HUES48 (cell line): Measurements from ENCODE around the gene DEFB128.
"Not testable (repeated sequence)": the region's sequence is repeated elsewhere in the genome, so short reads cannot be mapped to it uniquely, and the experiment has no call there.

Experiments
- H3K27ac ChIP-seq: one replicate; pipeline ENCODE4 v1.7.0; 2013; ENCODE audit warnings: low read depth, low read length, inconsistent platforms
- H3K27me3 ChIP-seq: 2 replicates; pipeline ENCODE4 v1.6.1; 2013; ENCODE audit warnings: mild to moderate bottlenecking, low read length; ENCODE audit not compliant: control insufficient read depth, insufficient read depth
- H3K36me3 ChIP-seq: 2 replicates; pipeline ENCODE4 v1.6.1; 2013; ENCODE audit warnings: low read length; ENCODE audit not compliant: control insufficient read depth, insufficient read depth
- H3K4me1 ChIP-seq: 2 replicates; pipeline ENCODE4 v1.6.1; 2013; ENCODE audit warnings: mild to moderate bottlenecking, low read length; ENCODE audit not compliant: control insufficient read depth, insufficient read depth
- H3K4me3 ChIP-seq: 2 replicates; pipeline ENCODE4 v1.5.1; 2013; ENCODE audit warnings: mild to moderate bottlenecking, low read depth, low read length
- H3K9ac ChIP-seq: 2 replicates; pipeline ENCODE4 v1.6.1; 2013; ENCODE audit warnings: mild to moderate bottlenecking, low read depth, low read length, moderate library complexity
- H3K9me3 ChIP-seq: 2 replicates; pipeline ENCODE4 v1.6.1; 2013; ENCODE audit warnings: low read length; ENCODE audit not compliant: control insufficient read depth, insufficient read depth

Gene DEFB128

GRCh38 chr20:189611-190010 lies at the start of gene DEFB128:
Gene DEFB128 (minus strand): TSS chr20:189711. CDS start chr20:189623, 88 bp downstream.
- Histone ChIP-seq H3K9ac (no peak within 1 kb of the TSS), H3K27me3 (no peaks in the 10 kb centered on the region), H3K27ac (no peak within 1 kb of the TSS), H3K4me1 (no peaks in the 10 kb centered on the region), H3K9me3 (peaks cover 76% of the 10 kb centered on the region), H3K36me3 (no peaks in the 10 kb centered on the region), H3K4me3 (no peak within 1 kb of the TSS)

- no peak overlapping the region for H3K27ac ChIP-seq
- H3K36me3 ChIP-seq, result no peaks in the 10 kb centered on the region
- no peaks in the 10 kb centered on the region for H3K4me1 ChIP-seq
- no peaks in the 10 kb centered on the region for H3K9me3 ChIP-seq
- no peak overlapping the region for H3K9ac ChIP-seq
- no peak overlapping the region for H3K4me3 ChIP-seq
- peaks cover 39% of the 10 kb centered on the region for H3K27me3 ChIP-seq
Observed at GRCh38 chr20:237929-238328, 48.4 kb upstream of the DEFB128 start.

GRCh38 chr20:237489-237888 lies 48.0 kb upstream of the DEFB128 start:
- no peak overlapping the region for H3K9ac ChIP-seq
- H3K27me3 ChIP-seq, result peaks cover 34% of the 10 kb centered on the region
- no peak overlapping the region for H3K27ac ChIP-seq
- no peaks in the 10 kb centered on the region for H3K9me3 ChIP-seq
- H3K4me1 ChIP-seq, result no peaks in the 10 kb centered on the region
- H3K4me3 ChIP-seq, result no peak overlapping the region
- no peaks in the 10 kb centered on the region for H3K36me3 ChIP-seq

GRCh38 chr20:235891-236290 lies 46.4 kb upstream of the DEFB128 start:
- H3K4me1 ChIP-seq, result no peaks in the 10 kb centered on the region
- H3K27me3 ChIP-seq, result peaks cover 21% of the 10 kb centered on the region; the same call in 1 of the 2 replicates
- H3K9ac ChIP-seq, result no peak overlapping the region
- no peak overlapping the region for H3K4me3 ChIP-seq
- peaks cover 3% of the 10 kb centered on the region; the same call in 1 of the 2 replicates for H3K9me3 ChIP-seq
- H3K36me3 ChIP-seq, result no peaks in the 10 kb centered on the region
- H3K27ac ChIP-seq, result no peak overlapping the region

- Histone ChIP-seq H3K4me1 (no peaks in the 10 kb centered on the region), H3K27ac (no peak overlapping the region), H3K9ac (no peak overlapping the region), H3K4me3 (no peak overlapping the region), H3K27me3 (peaks cover 8% of the 10 kb centered on the region; the same call in 1 of the 2 replicates), H3K36me3 (no peaks in the 10 kb centered on the region), H3K9me3 (peaks cover 5% of the 10 kb centered on the region)
Observed at GRCh38 chr20:227439-228105, 38.1 kb upstream of the DEFB128 start.

GRCh38 chr20:226958-227357 lies 37.4 kb upstream of the DEFB128 start, which contains the start of gene DEFB129:
Gene DEFB129 (plus strand): TSS chr20:227258. CDS start chr20:227289, 31 bp downstream.
- H3K27ac ChIP-seq, result no peak within 1 kb of the TSS
- H3K9ac ChIP-seq, result no peak within 1 kb of the TSS

GRCh38 chr20:225879-226278 lies 36.4 kb upstream of the DEFB128 start:
- H3K27ac ChIP-seq, H3K9ac ChIP-seq, H3K36me3 ChIP-seq, H3K4me1 ChIP-seq, H3K9me3 ChIP-seq, H3K4me3 ChIP-seq: not testable (repeated sequence)
- peaks cover 16% of the 10 kb centered on the region; the same call in 1 of the 2 replicates for H3K27me3 ChIP-seq

More at GRCh38 chr20:226958-227357, 37.4 kb upstream of the DEFB128 start, which contains the start of gene DEFB129:
- Histone ChIP-seq H3K4me1 (no peaks in the 10 kb centered on the region), H3K4me3 (no peak within 1 kb of the TSS), H3K9me3 (peaks cover 3% of the 10 kb centered on the region), H3K27me3 (peaks cover 13% of the 10 kb centered on the region; the same call in 1 of the 2 replicates), H3K36me3 (no peaks in the 10 kb centered on the region)

- Histone ChIP-seq H3K36me3 (no peaks in the 10 kb centered on the region), H3K27ac (no peak overlapping the region), H3K4me1 (no peaks in the 10 kb centered on the region), H3K4me3 (no peak overlapping the region), H3K27me3 (peaks cover 16% of the 10 kb centered on the region; the same call in 1 of the 2 replicates), H3K9me3 (peaks cover 2% of the 10 kb centered on the region; the same call in 1 of the 2 replicates), H3K9ac (no peak overlapping the region)
Observed at GRCh38 chr20:221258-221830, 31.8 kb upstream of the DEFB128 start.

- H3K27ac ChIP-seq, result no peak overlapping the region
- no peak overlapping the region for H3K9ac ChIP-seq
- peaks cover 16% of the 10 kb centered on the region; the same call in 1 of the 2 replicates for H3K27me3 ChIP-seq
- no peaks in the 10 kb centered on the region for H3K4me1 ChIP-seq
- no peak overlapping the region for H3K4me3 ChIP-seq
- no peaks in the 10 kb centered on the region for H3K9me3 ChIP-seq
- H3K36me3 ChIP-seq, result no peaks in the 10 kb centered on the region
Observed at GRCh38 chr20:219290-220115, 30.0 kb upstream of the DEFB128 start.

- peaks cover 26% of the 10 kb centered on the region for H3K27me3 ChIP-seq
- H3K9me3 ChIP-seq, result no peaks in the 10 kb centered on the region
- H3K9ac ChIP-seq, result no peak overlapping the region
- H3K4me1 ChIP-seq, result no peaks in the 10 kb centered on the region
- H3K4me3 ChIP-seq, result no peak overlapping the region
- H3K27ac ChIP-seq, result no peak overlapping the region
- no peaks in the 10 kb centered on the region for H3K36me3 ChIP-seq
Observed at GRCh38 chr20:217266-217665, 27.8 kb upstream of the DEFB128 start.
